MM.1S (cell line): ENCODE results near the gene ADGRL3.

Experiments used
- EZH2 ChIP-seq: fragments of 300-600 bp; sonication (generic); optimal IDR thresholded peaks from 2 replicates; pipeline ENCODE3; 2017; ENCODE audit warnings: low read depth, mild to moderate bottlenecking, antibody characterized with exemption, low read length, mixed read lengths
- TF ChIP-seq, protein P1 (sequence below): fragments of 300-600 bp; sonication (generic); IDR thresholded peaks from 2 replicates; pipeline ENCODE4 v1.5.1; 2016; ENCODE audit warnings: antibody characterized with exemption, low read length, mixed read lengths

GRCh38 chr4:61541459-61541858, 341.3 kb downstream of the ADGRL3 start:
- no peak for TF ChIP-seq EZH2
- TF ChIP-seq, protein P1, sequence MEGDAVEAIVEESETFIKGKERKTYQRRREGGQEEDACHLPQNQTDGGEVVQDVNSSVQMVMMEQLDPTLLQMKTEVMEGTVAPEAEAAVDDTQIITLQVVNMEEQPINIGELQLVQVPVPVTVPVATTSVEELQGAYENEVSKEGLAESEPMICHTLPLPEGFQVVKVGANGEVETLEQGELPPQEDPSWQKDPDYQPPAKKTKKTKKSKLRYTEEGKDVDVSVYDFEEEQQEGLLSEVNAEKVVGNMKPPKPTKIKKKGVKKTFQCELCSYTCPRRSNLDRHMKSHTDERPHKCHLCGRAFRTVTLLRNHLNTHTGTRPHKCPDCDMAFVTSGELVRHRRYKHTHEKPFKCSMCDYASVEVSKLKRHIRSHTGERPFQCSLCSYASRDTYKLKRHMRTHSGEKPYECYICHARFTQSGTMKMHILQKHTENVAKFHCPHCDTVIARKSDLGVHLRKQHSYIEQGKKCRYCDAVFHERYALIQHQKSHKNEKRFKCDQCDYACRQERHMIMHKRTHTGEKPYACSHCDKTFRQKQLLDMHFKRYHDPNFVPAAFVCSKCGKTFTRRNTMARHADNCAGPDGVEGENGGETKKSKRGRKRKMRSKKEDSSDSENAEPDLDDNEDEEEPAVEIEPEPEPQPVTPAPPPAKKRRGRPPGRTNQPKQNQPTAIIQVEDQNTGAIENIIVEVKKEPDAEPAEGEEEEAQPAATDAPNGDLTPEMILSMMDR: no peak
